Sigmoid colon (tissue), 7 donors: ENCODE measurements around the gene TRO. TPM values are rescaled to one million over a fixed set of nuclear protein-coding genes. Genes with fewer than 3 reads are reported as not detected.

Experiments
- DNase-seq: peaks from one replicate; pipeline ENCODE4 v3.0.0-alpha.2; 2019
- H3K27ac ChIP-seq, 4 donors: fragments of 200-600 bp; sonication (generic); one replicate each; pipeline ENCODE4 v1.5.1; 2016 to 2019; ENCODE audit warnings: mild to moderate bottlenecking in 1 of 4
- H3K27me3 ChIP-seq, 3 donors: fragments of 200-600 bp; sonication (generic); one replicate each; pipeline ENCODE4 v1.5.1; 2019; ENCODE audit warnings: mild to moderate bottlenecking in 1 of 3
- H3K36me3 ChIP-seq, 4 donors: fragments of 200-600 bp; sonication (generic); one replicate each; pipeline ENCODE4 v1.5.1; 2016 to 2019
- H3K4me1 ChIP-seq, 4 donors: fragments of 200-600 bp; sonication (generic); one replicate each; pipeline ENCODE4 v1.5.1; 2017 to 2019
- H3K4me3 ChIP-seq, 4 donors: fragments of 200-600 bp; sonication (generic); one replicate each; pipeline ENCODE4 v1.5.1; 2017 to 2019; ENCODE audit warnings: mild to moderate bottlenecking in 2 of 4, moderate library complexity in 1 of 4
- H3K9me3 ChIP-seq, 4 donors: fragments of 200-600 bp in 3 of 4; sonication (generic) in 3 of 4; one replicate each; pipeline versions ENCODE4 v1.5.1 to v1.6.1; 2013 to 2019
- EP300 ChIP-seq, 4 donors: sonication (generic); formaldehyde crosslinking; IDR thresholded peaks; one replicate each; pipeline ENCODE4 v1.6.1; 2017; ENCODE audit warnings: antibody characterized with exemption in 4 of 4
- POLR2A ChIP-seq, 2 donors: fragments of 450-650 bp; IDR thresholded peaks; one replicate each; pipeline ENCODE4 v1.6.1; 2016; ENCODE audit warnings: antibody characterized with exemption in 2 of 2, mild to moderate bottlenecking in 2 of 2, moderate library complexity in 2 of 2
- POLR2AphosphoS5 ChIP-seq, 4 donors: sonication (generic); formaldehyde crosslinking; IDR thresholded peaks; one replicate each; pipeline ENCODE4 v1.6.1; 2017; ENCODE audit warnings: antibody characterized with exemption in 4 of 4
- WGBS, 2 donors: extraction: QIAGEN DNeasy Blood & Tissue Kit; methylation state at CpG; one replicate each; pipeline ENCODE4 v1.1.7; 2013; 5-methylcytosine and 5-hydroxymethylcytosine counted together
- intact Hi-C: fragments of 100-400 bp; cut with DNase I; formaldehyde crosslinking; loops from one replicate; pipeline ENCODE4 v1.15.1; 2023
- polyA plus RNA-seq, 3 donors: library from polyadenylated mRNA; stranded (reverse); fragments of 200-250 nt; gene quantifications; one replicate each; pipeline ENCODE4 v1.2.3, GENCODE V29; 2013
- total RNA-seq, 4 donors: library from RNA; depleted of rRNA; stranded (reverse); fragments of >200 nt; gene quantifications; one replicate each; pipeline ENCODE4 v1.1.0, GENCODE V29; 2016
- TF ChIP-seq, protein P1 (sequence below), 4 experiments: fragments of 450-650 bp in 3 of 4; fragments of 200-600 bp in 1 of 4; IDR thresholded peaks; one replicate each; pipeline ENCODE4 v1.5.1; 2016 to 2019; ENCODE audit warnings: antibody characterized with exemption in 4 of 4, mild to moderate bottlenecking in 3 of 4, moderate library complexity in 2 of 4
- donor health status: healthy with polysubstance abuse.
- donor health status: Bipolar disorder and iron deficiency.
- donor health status: healthy.

The TRO gene
- total and polyA plus RNA-seq, 7 donors, result 0.92 to 19.9 (median 5.8) TPM

DNA sequence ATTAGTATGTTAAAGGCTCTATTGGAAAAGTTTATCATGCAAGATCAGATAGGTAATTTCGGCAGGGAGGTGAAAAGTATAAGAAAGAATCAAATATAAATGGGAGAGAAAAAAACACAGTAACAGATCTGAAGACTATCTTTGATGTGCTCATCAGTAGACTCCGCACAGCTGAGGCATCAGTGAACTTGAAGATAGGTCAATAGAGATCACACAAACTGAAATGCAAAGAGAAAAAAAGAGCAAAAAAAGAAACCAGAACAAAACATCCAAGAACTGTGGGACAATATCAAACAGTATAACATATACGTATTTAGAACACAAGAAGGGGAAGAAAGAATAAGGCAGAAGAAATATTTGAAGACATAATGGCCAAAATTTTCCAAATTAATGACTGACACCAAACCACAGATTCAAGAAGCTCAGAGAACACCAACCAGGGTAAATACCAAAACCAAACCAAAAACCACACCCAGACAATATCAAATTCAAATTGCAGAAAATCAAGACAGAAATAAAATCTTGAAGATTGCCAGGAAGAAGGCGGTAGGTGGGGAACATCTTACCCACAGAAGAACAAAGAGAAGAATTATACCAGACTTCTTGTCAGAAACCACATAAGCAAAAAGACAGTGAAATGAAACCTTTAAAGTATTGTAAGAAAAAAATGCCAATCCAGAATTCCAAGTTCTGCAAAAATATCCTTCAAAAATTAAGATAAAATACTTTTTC, 44.3 kb downstream of the TRO start:
- Histone ChIP-seq H3K4me3 (no peak overlapping the region), H3K36me3 (no peaks in the 10 kb centered on the region), H3K4me1 (no peaks in the 10 kb centered on the region), H3K27me3 (no peaks in the 10 kb centered on the region), H3K9me3 (no peaks in the 10 kb centered on the region), H3K27ac (no peak overlapping the region)
- TF ChIP-seq POLR2A (IDR thresholded peaks at IDR 0.05), result no peak
- TF ChIP-seq POLR2AphosphoS5 (IDR thresholded peaks at IDR 0.05), result no peak
- no peak for TF ChIP-seq EP300 (IDR thresholded peaks at IDR 0.05)
- TF ChIP-seq, protein P1, sequence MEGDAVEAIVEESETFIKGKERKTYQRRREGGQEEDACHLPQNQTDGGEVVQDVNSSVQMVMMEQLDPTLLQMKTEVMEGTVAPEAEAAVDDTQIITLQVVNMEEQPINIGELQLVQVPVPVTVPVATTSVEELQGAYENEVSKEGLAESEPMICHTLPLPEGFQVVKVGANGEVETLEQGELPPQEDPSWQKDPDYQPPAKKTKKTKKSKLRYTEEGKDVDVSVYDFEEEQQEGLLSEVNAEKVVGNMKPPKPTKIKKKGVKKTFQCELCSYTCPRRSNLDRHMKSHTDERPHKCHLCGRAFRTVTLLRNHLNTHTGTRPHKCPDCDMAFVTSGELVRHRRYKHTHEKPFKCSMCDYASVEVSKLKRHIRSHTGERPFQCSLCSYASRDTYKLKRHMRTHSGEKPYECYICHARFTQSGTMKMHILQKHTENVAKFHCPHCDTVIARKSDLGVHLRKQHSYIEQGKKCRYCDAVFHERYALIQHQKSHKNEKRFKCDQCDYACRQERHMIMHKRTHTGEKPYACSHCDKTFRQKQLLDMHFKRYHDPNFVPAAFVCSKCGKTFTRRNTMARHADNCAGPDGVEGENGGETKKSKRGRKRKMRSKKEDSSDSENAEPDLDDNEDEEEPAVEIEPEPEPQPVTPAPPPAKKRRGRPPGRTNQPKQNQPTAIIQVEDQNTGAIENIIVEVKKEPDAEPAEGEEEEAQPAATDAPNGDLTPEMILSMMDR (IDR thresholded peaks at IDR 0.05), result no peak
- no peak for DNase-seq
- 67 to 82% methylated on average over 4 of the region's 4 CpGs for WGBS, 2 donors
- intact Hi-C loops, result no loop called here

GRCh38 chrX:54977387-54977786, 56.8 kb downstream of the TRO start:
- Histone ChIP-seq H3K9me3 (no peaks in the 10 kb centered on the region), H3K36me3 (no peaks in the 10 kb centered on the region), H3K4me1 (no peaks in the 10 kb centered on the region), H3K27ac (no peak overlapping the region), H3K4me3 (no peak overlapping the region), H3K27me3 (no peaks in the 10 kb centered on the region)
- intact Hi-C loops, result no loop called here
- 79 to 89% methylated on average over 4 of the region's 4 CpGs for WGBS, 2 donors
- DNase-seq, result no peak
- TF ChIP-seq POLR2A (IDR thresholded peaks at IDR 0.05) (no peak), POLR2AphosphoS5 (IDR thresholded peaks at IDR 0.05) (no peak), EP300 (IDR thresholded peaks at IDR 0.05) (no peak)
- TF ChIP-seq, protein P1 (IDR thresholded peaks at IDR 0.05), result no peak

DNA sequence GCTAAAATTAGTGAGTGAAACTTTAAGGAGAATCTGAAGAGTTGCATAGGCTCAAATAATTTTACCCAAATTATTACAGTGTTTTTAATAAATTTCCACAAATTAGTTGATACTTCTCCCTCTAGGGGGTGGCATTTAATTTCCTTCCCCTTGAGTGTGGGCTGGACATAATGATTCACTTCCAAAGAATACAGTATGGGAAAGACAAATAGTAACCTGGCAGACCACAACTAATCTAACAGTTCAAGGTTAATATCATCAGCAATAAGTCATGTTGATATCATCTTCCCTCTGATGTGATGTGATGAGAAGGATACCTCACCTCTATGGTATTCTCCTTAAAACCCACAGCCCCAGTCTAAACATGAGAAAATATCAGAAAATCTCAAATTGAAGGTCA, 57.8 kb downstream of the TRO start:
- no peaks in the 10 kb centered on the region for H3K9me3 ChIP-seq
- no peaks in the 10 kb centered on the region for H3K4me1 ChIP-seq
- DNase-seq, result no peak
- intact Hi-C loops, result no loop called here
- no peak overlapping the region for H3K4me3 ChIP-seq
- TF ChIP-seq POLR2AphosphoS5 (IDR thresholded peaks at IDR 0.05) (no peak), EP300 (IDR thresholded peaks at IDR 0.05) (no peak), POLR2A (IDR thresholded peaks at IDR 0.05) (no peak)
- TF ChIP-seq, protein P1 (IDR thresholded peaks at IDR 0.05), result no peak
- H3K27me3 ChIP-seq, result no peaks in the 10 kb centered on the region
- H3K36me3 ChIP-seq, result no peaks in the 10 kb centered on the region
- no peak overlapping the region for H3K27ac ChIP-seq

GRCh38 chrX:54979432-54979831, 58.8 kb downstream of the TRO start:
- Histone ChIP-seq H3K27me3 (no peaks in the 10 kb centered on the region), H3K36me3 (no peaks in the 10 kb centered on the region), H3K9me3 (no peaks in the 10 kb centered on the region), H3K4me1 (no peaks in the 10 kb centered on the region), H3K27ac (no peak overlapping the region), H3K4me3 (no peak overlapping the region)
- intact Hi-C loops, result no loop called here
- TF ChIP-seq POLR2AphosphoS5 (IDR thresholded peaks at IDR 0.05) (no peak), EP300 (IDR thresholded peaks at IDR 0.05) (no peak), POLR2A (IDR thresholded peaks at IDR 0.05) (no peak)
- TF ChIP-seq, protein P1 (IDR thresholded peaks at IDR 0.05), result no peak
- DNase-seq, result no peak

- no peak for TF ChIP-seq POLR2AphosphoS5 (IDR thresholded peaks at IDR 0.05)
- TF ChIP-seq POLR2A (IDR thresholded peaks at IDR 0.05), result no peak
- TF ChIP-seq EP300 (IDR thresholded peaks at IDR 0.05), result no peak
- TF ChIP-seq, protein P1 (IDR thresholded peaks at IDR 0.05), result no peak
- Histone ChIP-seq H3K27me3 (no peaks in the 10 kb centered on the region), H3K4me3 (no peak overlapping the region), H3K9me3 (no peaks in the 10 kb centered on the region), H3K4me1 (no peaks in the 10 kb centered on the region), H3K36me3 (no peaks in the 10 kb centered on the region), H3K27ac (no peak overlapping the region)
- intact Hi-C loops, result no loop called here
- WGBS, 2 donors, result 70 to 78% methylated on average over 6 of the region's 6 CpGs
- no peak for DNase-seq
Measured at GRCh38 chrX:54980334-54980733, 59.7 kb downstream of the TRO start.
